Retinal pigment epithelial cell (primary cell): Measurements from ENCODE around the gene CASKIN1.

ENCODE experiments used
- DNase-seq: peaks from one replicate; pipeline ENCODE4 v3.0.0-alpha.2; 2010; ENCODE audit warnings: low read depth
- H3K4me3 ChIP-seq: 2 replicates; pipeline ENCODE4 v1.5.1; 2011; ENCODE audit warnings: mild to moderate bottlenecking, low read length, control low read depth, moderate library complexity
- CTCF ChIP-seq: conservative IDR thresholded peaks from 2 replicates; pipeline ENCODE4 v1.5.1; 2011; ENCODE audit warnings: low read depth, low read length, control low read depth, inconsistent platforms

The CASKIN1 gene

GRCh38 chr16:2190002-2190658 lies 6.3 kb downstream of the CASKIN1 start:
- no peak for DNase-seq
- TF ChIP-seq CTCF: no peak
- no peak overlapping the region for H3K4me3 ChIP-seq

GRCh38 chr16:2189252-2189893 lies 7.0 kb downstream of the CASKIN1 start:
- H3K4me3 ChIP-seq: no peak overlapping the region
- no peak for DNase-seq
- no peak for TF ChIP-seq CTCF

- no peak for TF ChIP-seq CTCF
- no peak for DNase-seq
- no peak overlapping the region for H3K4me3 ChIP-seq
These were observed 8.0 kb downstream of the CASKIN1 start for GRCh38 chr16:2188395-2188794.

GRCh38 chr16:2187212-2187611 lies 9.2 kb downstream of the CASKIN1 start:
- H3K4me3 ChIP-seq: no peak overlapping the region
- DNase-seq: no peak
- TF ChIP-seq CTCF: no peak

GRCh38 chr16:2186505-2186904 lies 9.9 kb downstream of the CASKIN1 start:
- DNase-seq: no peak
- no peak overlapping the region for H3K4me3 ChIP-seq
- no peak for TF ChIP-seq CTCF

- no peak for TF ChIP-seq CTCF
- H3K4me3 ChIP-seq: no peak overlapping the region
- DNase-seq: no peak
These were observed 10.3 kb downstream of the CASKIN1 start for GRCh38 chr16:2186064-2186463.

GRCh38 chr16:2184962-2185361 lies 11.4 kb downstream of the CASKIN1 start:
- no peak for DNase-seq
- no peak overlapping the region for H3K4me3 ChIP-seq
- TF ChIP-seq CTCF: no peak
